22Rv1 (cell line): ENCODE results near the gene CALML4.

Source experiments
- CTCF ChIP-seq: fragments of 450-650 bp; IDR thresholded peaks from 2 replicates; pipeline ENCODE4 v1.5.1; 2017; ENCODE audit warnings: mild to moderate bottlenecking
- ZFX ChIP-seq: fragments of 450-650 bp; IDR thresholded peaks from 2 replicates; pipeline ENCODE4 v1.6.1; 2017; ENCODE audit warnings: antibody characterized with exemption, borderline replicate concordance

- TF ChIP-seq CTCF (no peak), ZFX (no peak)
These were observed 9.1 kb upstream of the CALML4 start for GRCh38 chr15:68213991-68214837.
